Measurements from ENCODE around the gene MICAL2.

DNA sequence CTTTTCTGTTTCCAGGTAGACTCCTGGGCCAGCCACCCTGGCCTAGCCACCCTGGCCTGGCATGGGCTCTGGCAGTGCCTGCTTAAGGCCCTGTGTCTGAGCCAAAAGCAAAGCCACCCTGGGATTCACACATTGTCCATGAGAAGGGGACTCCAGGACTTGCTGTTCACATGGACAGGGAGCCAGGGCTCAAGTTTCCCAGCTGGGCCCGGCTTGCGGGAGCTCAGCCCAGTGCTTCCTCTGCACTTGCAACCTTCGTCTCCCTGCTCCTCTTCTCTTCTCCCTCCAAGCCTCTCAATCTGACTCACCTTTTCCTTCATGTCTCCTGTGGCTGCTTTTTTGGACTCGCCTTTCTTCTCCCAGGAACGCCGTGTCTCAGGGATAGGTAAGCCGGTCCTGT is 130.3 kb downstream of the MICAL2 start:
- TF ChIP-seq MYNN (tag by site-specific recombination; IDR thresholded peaks at IDR 0.05; ENCODE audit: borderline replicate concordance) (no peak), CTCF (tag by site-specific recombination; IDR thresholded peaks at IDR 0.05) (no peak)

All from HEK293 (cell line).